Epithelial cell of esophagus (primary cell): ENCODE measurements around the gene OR10H2.
A peak's percentile ranks its signal among the peaks of the same experiment; 100 is the strongest.

ENCODE experiments used
- DNase-seq: peaks from one replicate; pipeline ENCODE4 v3.0.0; 2010; ENCODE audit warnings: low read depth
- H3K4me3 ChIP-seq: 2 replicates; pipeline ENCODE4 v1.5.1; 2011; ENCODE audit warnings: mild to moderate bottlenecking, low read length, control low read depth
- TF ChIP-seq, protein P1 (sequence below): IDR thresholded peaks from 2 replicates; pipeline ENCODE4 v1.5.1; 2011; ENCODE audit warnings: low read depth, mild to moderate bottlenecking, low read length, control low read depth, inconsistent platforms; ENCODE audit not compliant: insufficient read depth; ENCODE audit errors: missing control alignments

The OR10H2 gene

GRCh38 chr19:15701757-15702533 lies 25.9 kb upstream of the OR10H2 start:
- H3K4me3 ChIP-seq = no peak overlapping the region

DNA sequence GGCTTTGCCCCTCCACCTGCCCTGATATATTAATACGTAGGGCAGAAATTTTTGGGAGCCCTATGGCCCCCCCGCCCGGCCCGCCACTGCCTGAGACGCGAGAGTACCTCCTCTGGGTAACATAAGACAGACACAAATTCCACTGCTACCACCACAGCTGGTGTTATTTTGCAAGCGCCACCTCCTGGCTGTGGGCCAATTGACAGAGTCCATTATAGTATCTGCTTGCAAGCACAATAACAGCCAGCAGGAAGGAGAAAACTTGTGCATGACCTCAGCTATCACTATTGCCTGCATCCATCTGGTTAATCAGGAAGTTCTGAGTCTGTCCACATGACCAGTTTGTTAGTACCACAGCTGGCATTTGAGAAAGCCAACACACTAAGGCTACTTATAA lies 25.3 kb upstream of the OR10H2 start:
- TF ChIP-seq, protein P1, sequence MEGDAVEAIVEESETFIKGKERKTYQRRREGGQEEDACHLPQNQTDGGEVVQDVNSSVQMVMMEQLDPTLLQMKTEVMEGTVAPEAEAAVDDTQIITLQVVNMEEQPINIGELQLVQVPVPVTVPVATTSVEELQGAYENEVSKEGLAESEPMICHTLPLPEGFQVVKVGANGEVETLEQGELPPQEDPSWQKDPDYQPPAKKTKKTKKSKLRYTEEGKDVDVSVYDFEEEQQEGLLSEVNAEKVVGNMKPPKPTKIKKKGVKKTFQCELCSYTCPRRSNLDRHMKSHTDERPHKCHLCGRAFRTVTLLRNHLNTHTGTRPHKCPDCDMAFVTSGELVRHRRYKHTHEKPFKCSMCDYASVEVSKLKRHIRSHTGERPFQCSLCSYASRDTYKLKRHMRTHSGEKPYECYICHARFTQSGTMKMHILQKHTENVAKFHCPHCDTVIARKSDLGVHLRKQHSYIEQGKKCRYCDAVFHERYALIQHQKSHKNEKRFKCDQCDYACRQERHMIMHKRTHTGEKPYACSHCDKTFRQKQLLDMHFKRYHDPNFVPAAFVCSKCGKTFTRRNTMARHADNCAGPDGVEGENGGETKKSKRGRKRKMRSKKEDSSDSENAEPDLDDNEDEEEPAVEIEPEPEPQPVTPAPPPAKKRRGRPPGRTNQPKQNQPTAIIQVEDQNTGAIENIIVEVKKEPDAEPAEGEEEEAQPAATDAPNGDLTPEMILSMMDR = no peak
- H3K4me3 ChIP-seq = no peak overlapping the region
- DNase-seq = peak; percentile 61

More at GRCh38 chr19:15701757-15702533, 25.9 kb upstream of the OR10H2 start:
- TF ChIP-seq, protein P1 = no peak
- peak; percentile 49 for DNase-seq

DNA sequence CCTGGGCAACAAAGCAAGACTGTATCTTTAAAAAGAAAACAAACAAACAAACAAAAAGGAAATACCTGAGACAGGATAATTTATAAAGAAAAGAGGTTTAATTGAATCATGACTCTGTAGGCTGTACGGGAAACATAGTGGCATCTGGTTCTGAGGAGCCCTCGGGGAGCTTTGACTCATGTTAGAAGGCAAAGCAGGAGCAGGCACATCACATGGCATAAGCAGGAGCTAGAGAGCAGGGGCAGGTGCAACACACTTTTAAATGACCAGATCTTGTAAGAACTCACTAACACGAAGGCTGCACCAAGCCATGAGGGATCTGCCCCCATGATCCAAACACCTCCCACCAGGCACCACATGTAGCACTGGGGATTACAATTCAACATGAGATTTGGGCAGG lies 13.2 kb upstream of the OR10H2 start:
- DNase-seq = no peak
- H3K4me3 ChIP-seq = no peak overlapping the region
- TF ChIP-seq, protein P1 = no peak

GRCh38 chr19:15715642-15716041 lies 12.2 kb upstream of the OR10H2 start:
- TF ChIP-seq, protein P1 = no peak
- no peak for DNase-seq
- no peak overlapping the region for H3K4me3 ChIP-seq

DNA sequence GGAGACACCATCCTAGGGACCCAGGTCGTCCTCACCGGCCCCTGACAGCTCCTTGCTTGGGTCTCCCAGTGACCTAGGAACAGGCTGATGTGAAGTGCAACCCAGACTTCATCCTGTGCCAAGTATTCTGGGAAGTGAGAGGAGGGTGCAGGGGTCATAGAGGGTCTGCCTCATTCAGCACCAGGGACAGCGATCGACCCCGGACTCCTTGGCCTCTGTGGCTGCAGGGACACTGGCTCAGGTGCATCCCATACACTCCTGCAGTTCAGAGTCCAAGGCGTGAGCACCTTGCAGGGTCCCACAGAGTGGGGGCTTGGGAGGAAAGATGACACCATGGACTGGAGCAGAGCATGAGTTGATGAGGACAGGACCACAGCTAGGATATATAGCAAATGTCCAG lies 10.0 kb upstream of the OR10H2 start:
- H3K4me3 ChIP-seq = no peak overlapping the region
- TF ChIP-seq, protein P1 = no peak
- no peak for DNase-seq

- TF ChIP-seq, protein P1 = no peak
- no peak for DNase-seq
Observed at GRCh38 chr19:15721268-15721667, 6.6 kb upstream of the OR10H2 start.

GRCh38 chr19:15722956-15723355 lies 4.9 kb upstream of the OR10H2 start:
- TF ChIP-seq, protein P1 = no peak
- DNase-seq = no peak
- H3K4me3 ChIP-seq = no peak overlapping the region

More at GRCh38 chr19:15721268-15721667, 6.6 kb upstream of the OR10H2 start:
- no peak overlapping the region for H3K4me3 ChIP-seq
